GM21360 (cell line): ENCODE results near the gene WDR4.
"Not testable (repeated sequence)": the region's sequence is repeated elsewhere in the genome, so short reads cannot be mapped to it uniquely, and the experiment has no call there.

Source experiments
- ATAC-seq: cut with Tn5 transposase; IDR thresholded peaks from one replicate; pipeline ENCODE4 v1.9.1; 2021; ENCODE audit warnings: mild to moderate bottlenecking, moderate library complexity; ENCODE audit not compliant: unreplicated experiment

The WDR4 gene

GRCh38 chr21:42820616-42821465 lies 58.5 kb downstream of the WDR4 start:
- no peak for ATAC-seq

GRCh38 chr21:42819861-42820615 lies 59.3 kb downstream of the WDR4 start:
- ATAC-seq: no peak

- no peak for ATAC-seq
Observed at GRCh38 chr21:42818328-42818749, 61.0 kb downstream of the WDR4 start.

- no peak for ATAC-seq
Observed at GRCh38 chr21:42815217-42815616, 64.1 kb downstream of the WDR4 start.

- ATAC-seq: not testable (repeated sequence)
Observed at GRCh38 chr21:42812528-42813241, 66.7 kb downstream of the WDR4 start.

GRCh38 chr21:42811960-42812359 lies 67.4 kb downstream of the WDR4 start:
- no peak for ATAC-seq

GRCh38 chr21:42809577-42810475 lies 69.5 kb downstream of the WDR4 start:
- ATAC-seq: no peak

- no peak for ATAC-seq
Observed at GRCh38 chr21:42809171-42809570, 70.2 kb downstream of the WDR4 start.

- ATAC-seq: no peak
Observed at GRCh38 chr21:42807938-42808613, 71.3 kb downstream of the WDR4 start.

- ATAC-seq: not testable (repeated sequence)
Observed at GRCh38 chr21:42807293-42807895, 71.9 kb downstream of the WDR4 start.

GRCh38 chr21:42806509-42807140 lies 72.7 kb downstream of the WDR4 start:
- ATAC-seq: no peak

GRCh38 chr21:42801616-42802015 lies 77.7 kb downstream of the WDR4 start:
- not testable (repeated sequence) for ATAC-seq

GRCh38 chr21:42799948-42800347 lies 79.4 kb downstream of the WDR4 start:
- no peak for ATAC-seq

- ATAC-seq: no peak
Observed at GRCh38 chr21:42799516-42799915, 79.8 kb downstream of the WDR4 start.
